Gastroesophageal sphincter (tissue), 4 donors: ENCODE measurements around the gene KRT34. TPM values are rescaled to one million over a fixed set of nuclear protein-coding genes. Genes with fewer than 3 reads are reported as not detected.

Experiments used
- ATAC-seq: fragments of 150-250 bp; one replicate; pipeline ENCODE4 v1.9.1; 2016; ENCODE audit warnings: mild to moderate bottlenecking, moderate library complexity
- H3K27ac ChIP-seq, 4 donors: fragments of 200-600 bp; sonication (generic) in 3 of 4; 1 replicate in 3 of 4; 2 replicates in 1 of 4; pipeline ENCODE4 v1.5.1; 2016 to 2019
- H3K27me3 ChIP-seq: fragments of 200-600 bp; sonication (generic); one replicate; pipeline ENCODE4 v1.5.1; 2019
- H3K36me3 ChIP-seq, 2 donors: fragments of 200-600 bp; sonication (generic); one replicate each; pipeline ENCODE4 v1.5.1; 2019; ENCODE audit warnings: control low read depth in 1 of 2
- H3K4me1 ChIP-seq, 3 donors: fragments of 200-600 bp; sonication (generic); 1 replicate in 2 of 3; 2 replicates in 1 of 3; pipeline ENCODE4 v1.5.1; 2016 to 2019; ENCODE audit warnings: control low read depth in 2 of 3
- H3K4me3 ChIP-seq, 2 donors: fragments of 200-600 bp; sonication (generic); one replicate each; pipeline ENCODE4 v1.5.1; 2019; ENCODE audit warnings: mild to moderate bottlenecking in 1 of 2, moderate library complexity in 1 of 2
- H3K9me3 ChIP-seq, 3 donors: fragments of 200-600 bp; sonication (generic); one replicate each; pipeline ENCODE4 v1.5.1; 2017 to 2019; ENCODE audit warnings: control low read depth in 2 of 3
- CTCF ChIP-seq, 4 experiments: fragments of 200-600 bp in 2 of 4; fragments of 450-650 bp in 2 of 4; sonication (generic) in 1 of 4; IDR thresholded peaks; one replicate each; pipeline ENCODE4 v1.5.1; 2017 to 2019; ENCODE audit warnings: antibody characterized with exemption in 4 of 4, mild to moderate bottlenecking in 2 of 4, moderate library complexity in 2 of 4
- EP300 ChIP-seq: sonication (generic); formaldehyde crosslinking; IDR thresholded peaks from one replicate; pipeline ENCODE4 v1.6.1; 2017; ENCODE audit warnings: antibody characterized with exemption, mild to moderate bottlenecking
- POLR2A ChIP-seq, 2 donors: fragments of 450-650 bp; IDR thresholded peaks; one replicate each; pipeline ENCODE4 v1.6.1; 2017; ENCODE audit warnings: antibody characterized with exemption in 2 of 2, mild to moderate bottlenecking in 2 of 2, moderate library complexity in 1 of 2
- POLR2AphosphoS5 ChIP-seq: sonication (generic); formaldehyde crosslinking; IDR thresholded peaks from one replicate; pipeline ENCODE4 v1.6.1; 2017; ENCODE audit warnings: antibody characterized with exemption
- WGBS, 2 donors: methylation state at CpG; one replicate each; pipeline ENCODE4 v1.1.5; 2018; ENCODE audit warnings: low coverage in 1 of 2; 5-methylcytosine and 5-hydroxymethylcytosine counted together
- total RNA-seq, 4 donors: library from RNA; depleted of rRNA; stranded (reverse); fragments of >200 nt; gene quantifications; one replicate each; pipeline ENCODE4 v1.1.0, GENCODE V29; 2016

KRT34 gene
- total RNA-seq, 4 donors from 2014 or later, result 0.27 TPM; not detected in 3

DNA sequence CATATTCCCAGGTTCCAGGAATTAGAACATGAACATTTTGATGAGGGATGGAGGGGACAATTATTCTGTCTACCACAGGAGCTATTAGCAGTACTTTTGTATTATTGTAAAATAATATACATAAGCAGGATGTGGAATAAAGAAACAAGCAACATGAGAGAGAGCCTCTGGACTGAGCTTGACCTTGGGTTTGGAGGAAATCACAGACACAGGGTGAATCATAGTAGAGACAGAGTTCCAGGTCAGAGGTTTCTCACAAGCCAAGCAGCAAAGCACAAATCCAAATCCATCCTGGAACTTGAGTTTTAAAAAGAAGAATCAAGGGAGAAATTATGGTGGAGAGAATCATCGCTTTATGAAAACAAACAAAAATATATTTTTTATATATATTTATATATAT lies 10.2 kb upstream of the KRT34 start:
- peaks cover 0 to 4% (median 0%) of the 10 kb centered on the region in 3 donors for H3K9me3 ChIP-seq
- no peak overlapping the region for H3K27ac ChIP-seq
- no peak overlapping the region for H3K4me3 ChIP-seq
- no peaks in the 10 kb centered on the region for H3K4me1 ChIP-seq
- H3K27me3 ChIP-seq, result no peaks in the 10 kb centered on the region
- H3K36me3 ChIP-seq, result no peaks in the 10 kb centered on the region
- no peak for ATAC-seq
- WGBS, 2 donors, result 93 to 100% methylated on average over 1 of the region's 1 CpG
- TF ChIP-seq CTCF (IDR thresholded peaks at IDR 0.05) (no peak), POLR2AphosphoS5 (no peak), EP300 (no peak), POLR2A (IDR thresholded peaks at IDR 0.05) (no peak)

DNA sequence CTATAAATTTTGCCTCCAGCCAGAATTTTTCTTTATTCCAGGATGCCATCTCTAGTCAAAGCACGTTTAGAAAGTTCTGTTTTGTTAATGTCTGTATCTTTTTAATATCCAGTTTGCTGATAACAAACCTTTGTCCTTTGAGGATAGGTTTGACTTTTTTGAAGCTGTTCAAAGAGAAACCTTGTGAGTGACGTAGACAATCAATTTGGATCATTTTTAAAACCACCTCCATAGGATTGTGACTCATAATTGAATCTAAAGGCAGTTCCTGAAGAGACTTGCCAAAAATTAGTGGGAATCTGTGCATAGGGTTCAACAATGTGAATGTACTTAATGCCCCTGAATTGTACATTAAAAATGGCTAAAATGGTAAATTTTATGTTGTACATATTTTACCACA lies 9.4 kb upstream of the KRT34 start:
- WGBS, 2 donors, result 71 to 72% methylated on average over 2 of the region's 2 CpGs
- Histone ChIP-seq H3K4me3 (no peak overlapping the region), H3K36me3 (no peaks in the 10 kb centered on the region), H3K4me1 (no peaks in the 10 kb centered on the region), H3K27ac (no peak overlapping the region), H3K9me3 (peaks cover 0 to 12% (median 0%) of the 10 kb centered on the region in 3 donors), H3K27me3 (no peaks in the 10 kb centered on the region)
- TF ChIP-seq EP300 (no peak), POLR2AphosphoS5 (no peak), CTCF (IDR thresholded peaks at IDR 0.05) (no peak), POLR2A (IDR thresholded peaks at IDR 0.05) (no peak)
- no peak for ATAC-seq

DNA sequence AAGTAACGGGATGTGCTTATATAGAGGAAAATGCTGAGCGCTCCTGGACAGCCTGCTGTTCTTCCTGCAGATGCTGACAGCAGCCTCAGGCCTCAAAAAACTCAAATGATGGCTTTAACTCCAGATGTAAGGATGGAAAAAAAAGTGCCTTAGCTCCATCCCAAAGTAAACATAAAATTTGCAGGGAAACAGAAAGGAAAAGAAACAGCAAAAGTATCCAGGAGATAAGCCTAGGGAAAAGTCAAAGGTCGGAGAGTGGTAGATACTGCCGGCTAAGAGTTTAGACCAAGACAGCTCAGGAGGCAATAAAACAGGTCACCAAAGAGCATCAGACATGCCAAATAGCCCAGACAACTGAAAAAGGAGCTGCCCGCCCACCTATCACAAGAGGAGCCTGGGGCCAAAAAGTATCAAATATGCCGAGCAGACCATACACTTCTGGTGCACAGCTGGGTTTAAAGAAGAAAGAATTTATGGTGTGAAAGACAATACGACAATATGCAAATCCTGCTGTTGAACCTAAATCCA lies 8.4 kb upstream of the KRT34 start:
- Histone ChIP-seq H3K4me1 (no peaks in the 10 kb centered on the region), H3K27ac (no peak overlapping the region), H3K9me3 (peaks cover 0 to 22% (median 0%) of the 10 kb centered on the region in 3 donors), H3K27me3 (no peaks in the 10 kb centered on the region), H3K36me3 (no peaks in the 10 kb centered on the region), H3K4me3 (no peak overlapping the region)
- 57 to 85% methylated on average over 3 to 7 of the region's 7 CpGs for WGBS, 2 donors
- no peak for ATAC-seq
- TF ChIP-seq EP300 (no peak), POLR2A (IDR thresholded peaks at IDR 0.05) (no peak), POLR2AphosphoS5 (no peak)

- no peak for TF ChIP-seq CTCF (IDR thresholded peaks at IDR 0.05)
- no peak for TF ChIP-seq POLR2A (IDR thresholded peaks at IDR 0.05)
- no peak for TF ChIP-seq POLR2AphosphoS5
- TF ChIP-seq EP300, result no peak
- ATAC-seq, result no peak
- Histone ChIP-seq H3K36me3 (no peaks in the 10 kb centered on the region), H3K27me3 (no peaks in the 10 kb centered on the region), H3K4me3 (no peak overlapping the region), H3K27ac (no peak overlapping the region), H3K4me1 (no peaks in the 10 kb centered on the region), H3K9me3 (peaks cover 0 to 22% (median 0%) of the 10 kb centered on the region in 3 donors)
- 43 to 57% methylated on average over 3 to 4 of the region's 4 CpGs for WGBS, 2 donors
These were observed 5.6 kb upstream of the KRT34 start for GRCh38 chr17:41387670-41388069.

- H3K27ac ChIP-seq, result no peak overlapping the region
- peaks cover 5% of the 10 kb centered on the region for H3K27me3 ChIP-seq
- peaks cover 0 to 22% (median 0%) of the 10 kb centered on the region in 3 donors for H3K9me3 ChIP-seq
- ATAC-seq, result no peak
- 77 to 88% methylated on average over 1 of the region's 1 CpG for WGBS, 2 donors
- no peak overlapping the region for H3K4me3 ChIP-seq
- TF ChIP-seq POLR2A (IDR thresholded peaks at IDR 0.05) (no peak), POLR2AphosphoS5 (no peak), EP300 (no peak), CTCF (IDR thresholded peaks at IDR 0.05) (no peak)
- no peaks in the 10 kb centered on the region for H3K36me3 ChIP-seq
- H3K4me1 ChIP-seq, result no peaks in the 10 kb centered on the region
These were observed 4.1 kb upstream of the KRT34 start for GRCh38 chr17:41386227-41386626.
